HG02610 (cell line): ENCODE results near the gene THOP1.
"Not testable (repeated sequence)": the region's sequence is repeated elsewhere in the genome, so short reads cannot be mapped to it uniquely, and the experiment has no call there.

ENCODE experiments used
- ATAC-seq: cut with Tn5 transposase; IDR thresholded peaks from one replicate; pipeline ENCODE4 v1.9.1; 2021; ENCODE audit warnings: mild to moderate bottlenecking, moderate library complexity; ENCODE audit not compliant: unreplicated experiment

Gene THOP1

DNA sequence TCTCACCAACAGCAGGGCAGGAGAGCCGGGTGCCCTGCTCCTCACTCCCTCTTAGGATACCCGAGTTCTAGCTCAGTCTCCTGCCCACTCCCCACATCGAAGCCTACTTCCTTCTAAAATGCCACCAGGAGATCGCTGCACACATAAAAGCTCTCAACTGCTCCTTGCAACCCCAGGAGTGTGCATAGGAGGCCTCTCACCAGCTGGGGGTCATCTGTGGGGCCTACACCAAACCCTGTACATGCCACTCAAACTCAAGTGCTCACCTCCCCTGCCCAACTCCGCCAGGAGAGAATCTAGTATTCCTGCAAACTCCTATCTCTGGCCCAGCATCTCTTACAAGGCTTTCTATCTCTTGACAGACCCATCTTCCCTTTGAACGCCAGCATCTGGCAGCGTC lies 5.0 kb upstream of the THOP1 start:
- ATAC-seq: no peak

DNA sequence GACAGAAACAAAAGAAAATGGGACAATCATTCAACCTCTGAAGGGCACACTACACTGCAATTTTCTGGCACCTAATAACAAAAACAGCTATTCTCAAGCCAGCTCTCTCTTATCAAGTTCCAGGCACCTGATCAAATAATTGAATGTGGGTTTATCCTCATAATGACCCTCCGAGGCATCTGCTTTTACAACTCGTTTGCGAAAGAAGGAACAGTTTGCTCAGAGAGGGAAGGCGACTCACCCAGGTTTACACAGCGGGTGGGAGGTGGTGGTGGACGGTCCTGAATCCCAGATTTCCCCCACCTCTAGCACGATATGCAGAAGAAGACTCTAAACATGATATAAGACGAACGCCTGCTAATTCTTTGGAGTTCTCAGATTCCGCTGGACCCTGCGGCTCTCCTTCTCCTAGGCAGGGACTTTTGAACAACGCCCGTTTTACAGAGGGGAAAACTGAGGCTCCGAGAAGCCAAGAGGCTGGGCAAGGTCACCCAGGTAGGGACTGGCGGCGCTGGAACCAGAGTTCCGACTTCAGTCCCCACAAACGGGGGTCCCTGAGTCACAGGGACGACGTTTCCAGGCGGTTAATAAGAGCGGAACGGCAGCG lies 2.9 kb upstream of the THOP1 start:
- no peak for ATAC-seq

GRCh38 chr19:2782936-2783780 lies 2.1 kb upstream of the THOP1 start, which contains the start of gene SGTA:
TSS of gene SGTA (minus strand) at chr19:2783273. CDS start at chr19:2769068, 14,205 bp downstream.
- peak; percentile 75 for ATAC-seq

DNA sequence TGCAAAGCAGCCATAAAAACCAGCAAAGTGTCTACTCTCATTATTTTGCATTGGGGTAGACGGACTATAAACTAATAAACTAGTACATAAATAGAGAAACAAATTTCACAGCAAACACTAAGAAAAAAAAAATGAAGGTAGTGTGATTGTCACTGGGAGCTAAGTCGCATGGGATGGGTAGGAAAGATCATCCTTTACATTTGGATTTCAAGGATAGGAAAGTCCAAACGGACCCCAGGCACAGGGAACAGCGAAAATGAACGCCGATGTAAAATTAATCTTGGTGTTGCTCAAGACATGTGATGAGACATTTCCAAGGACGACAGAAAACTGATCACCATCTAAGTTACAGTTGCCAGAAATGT lies 1.5 kb upstream of the THOP1 start:
- no peak for ATAC-seq

DNA sequence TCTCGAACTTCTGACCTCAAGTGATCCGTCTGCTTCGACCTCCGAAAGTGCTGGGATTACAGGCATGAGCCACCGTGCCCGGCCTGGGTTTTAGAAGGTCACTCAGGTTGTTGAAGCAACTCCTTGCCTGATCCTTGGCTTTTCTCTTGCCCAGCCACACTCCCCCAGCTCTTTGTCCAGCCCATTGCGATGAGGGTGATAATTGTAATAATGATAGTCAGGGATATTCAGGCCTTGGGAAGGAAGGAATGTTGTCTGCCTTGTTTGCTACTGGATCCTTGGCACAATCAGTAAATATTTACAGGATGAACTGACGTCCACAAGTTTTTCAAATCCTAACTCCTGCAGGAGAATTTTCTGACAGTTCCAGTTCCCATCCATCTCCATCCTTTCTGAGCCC lies 1.8 kb downstream of the THOP1 start:
- no peak for ATAC-seq

- ATAC-seq: no peak
These were observed 2.9 kb downstream of the THOP1 start for GRCh38 chr19:2788237-2788636.

- no peak for ATAC-seq
These were observed 4.9 kb downstream of the THOP1 start for GRCh38 chr19:2790194-2790556.

DNA sequence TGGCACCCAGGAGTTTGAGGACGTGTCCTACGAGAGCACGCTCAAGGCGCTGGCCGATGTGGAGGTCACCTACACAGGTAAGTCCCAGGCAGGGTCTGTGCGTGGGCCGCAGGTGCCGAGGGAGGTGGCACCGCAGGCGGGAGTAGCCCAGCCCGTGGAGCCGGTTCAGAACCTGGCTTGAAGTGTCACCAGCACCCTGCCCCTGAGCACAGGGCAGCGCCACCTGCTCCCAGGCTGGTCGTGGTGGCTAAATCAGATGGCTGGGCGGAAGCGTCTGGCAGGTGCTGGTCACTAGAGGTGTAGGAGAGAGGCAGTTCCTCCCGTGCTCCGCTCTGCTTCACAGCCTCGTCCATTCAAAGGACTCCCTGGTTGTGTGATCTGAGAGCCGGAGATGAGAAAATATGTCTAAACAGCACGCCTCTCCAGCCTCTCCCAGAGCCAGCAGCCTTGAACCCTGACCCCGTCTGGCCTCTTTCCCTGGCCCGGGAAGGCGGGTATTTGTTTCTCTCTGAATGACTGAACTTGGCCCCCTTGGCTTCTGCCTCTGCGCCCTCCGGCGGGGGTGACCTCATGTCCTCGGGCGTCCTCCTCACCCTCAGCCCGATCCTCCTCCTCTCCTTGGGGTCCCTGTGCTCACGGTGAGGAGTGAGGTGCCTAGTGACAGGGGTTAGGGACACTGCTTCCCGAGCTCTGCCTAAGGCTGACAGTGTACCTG lies 5.4 kb downstream of the THOP1 start:
- ATAC-seq: no peak

DNA sequence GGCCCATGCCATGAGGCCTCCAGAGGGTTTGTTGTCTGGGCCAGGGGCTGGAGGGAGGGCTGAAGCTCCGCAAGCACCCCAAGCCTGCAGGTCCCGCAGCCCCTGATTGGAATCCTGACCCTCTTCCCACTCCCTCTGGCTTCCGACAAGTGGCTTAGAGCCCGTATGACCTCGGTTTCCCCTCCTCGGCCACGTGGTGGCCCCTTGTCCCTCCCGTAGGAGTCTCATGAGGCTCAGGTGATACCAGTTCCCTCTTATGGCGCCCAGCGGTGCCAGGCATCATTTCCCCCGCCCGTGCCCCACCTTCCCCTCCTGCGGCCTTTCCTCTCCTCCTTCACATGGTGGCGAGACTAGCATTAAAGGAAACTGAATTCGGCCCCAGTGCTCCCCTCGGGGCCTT lies 6.1 kb downstream of the THOP1 start:
- no peak for ATAC-seq

GRCh38 chr19:2791876-2792275 lies 6.6 kb downstream of the THOP1 start:
- no peak for ATAC-seq

DNA sequence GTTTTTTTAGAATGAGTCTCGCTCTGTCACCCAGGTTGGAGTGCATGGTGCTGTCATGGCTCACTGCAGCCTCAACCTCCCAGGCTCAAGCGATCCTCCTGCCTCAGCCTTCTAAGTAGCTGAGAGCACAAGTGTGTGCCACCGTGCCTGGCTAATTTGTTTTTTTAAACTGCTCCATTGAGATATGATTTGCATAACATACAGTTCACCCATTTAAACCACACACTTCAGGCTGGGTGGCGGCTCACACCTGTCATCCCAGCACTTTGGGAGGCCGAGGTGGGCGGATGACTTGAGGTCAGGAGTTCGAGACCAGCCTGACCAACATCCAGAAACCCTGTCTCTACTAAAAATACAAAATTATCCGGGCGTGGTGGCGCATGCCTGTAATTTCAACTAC lies 7.4 kb downstream of the THOP1 start:
- ATAC-seq: not testable (repeated sequence)

- ATAC-seq: no peak
These were observed 7.8 kb downstream of the THOP1 start for GRCh38 chr19:2793126-2793525.

GRCh38 chr19:2793577-2793976 lies 8.3 kb downstream of the THOP1 start:
- no peak for ATAC-seq

GRCh38 chr19:2795827-2796658 lies 10.7 kb downstream of the THOP1 start:
- no peak for ATAC-seq

GRCh38 chr19:2796659-2797266 lies 11.5 kb downstream of the THOP1 start:
- ATAC-seq: no peak

DNA sequence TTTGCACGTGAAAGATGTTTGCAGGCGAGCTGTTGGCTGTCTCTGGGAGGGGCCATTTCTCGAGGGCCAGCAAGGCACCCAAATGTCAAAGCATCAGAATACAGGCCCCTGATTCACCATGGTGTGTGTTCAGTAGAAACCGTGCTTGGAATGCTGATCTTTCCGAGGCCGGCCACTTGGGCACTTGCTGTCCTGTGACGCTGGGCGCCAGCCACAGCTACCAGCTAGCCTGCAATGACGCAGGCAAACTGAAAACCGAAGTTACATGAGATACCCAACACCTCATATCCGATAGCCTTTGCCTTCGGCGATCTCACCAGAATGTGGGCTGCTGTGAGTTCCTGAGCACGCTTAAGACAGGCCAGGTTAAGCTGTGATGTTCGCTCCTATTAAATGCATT lies 12.0 kb downstream of the THOP1 start:
- no peak for ATAC-seq

- ATAC-seq: no peak
These were observed 12.9 kb downstream of the THOP1 start for GRCh38 chr19:2798158-2798685.

- ATAC-seq: no peak
These were observed 13.4 kb downstream of the THOP1 start for GRCh38 chr19:2798733-2799132.

DNA sequence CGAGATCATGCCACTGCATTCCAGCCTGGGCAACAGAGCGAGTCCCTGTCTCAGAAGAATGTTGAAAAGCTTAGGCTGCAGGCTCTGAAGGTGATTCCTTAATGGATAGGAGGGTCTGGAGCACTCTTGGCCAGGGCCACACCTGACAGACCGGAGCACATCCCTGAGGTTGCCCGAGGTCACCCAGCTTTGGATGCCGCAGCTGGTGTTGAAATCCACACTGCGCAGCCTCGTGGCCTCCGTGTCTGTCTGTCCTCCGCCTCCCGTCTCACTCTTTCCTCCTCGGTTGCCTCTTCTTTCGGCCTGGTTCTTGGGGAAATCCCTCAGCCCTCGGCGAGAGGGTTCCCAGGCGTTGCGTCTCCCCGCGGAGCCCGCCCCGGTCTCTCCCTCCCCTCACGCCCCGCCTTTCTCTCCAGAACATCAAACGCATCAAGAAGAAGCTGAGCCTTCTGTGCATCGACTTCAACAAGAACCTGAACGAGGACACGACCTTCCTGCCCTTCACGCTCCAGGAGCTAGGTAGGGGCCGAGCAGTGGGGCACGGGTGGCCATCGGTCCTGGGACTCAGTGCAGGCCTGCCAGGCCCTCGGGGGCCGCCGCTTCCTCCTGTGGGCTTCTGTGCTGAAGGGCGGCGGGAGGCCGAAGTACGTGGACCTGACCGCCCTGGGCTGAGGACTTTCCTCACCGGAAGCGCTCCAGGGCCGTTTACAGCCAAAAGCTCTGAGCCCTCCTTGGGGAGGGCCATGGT lies 14.1 kb downstream of the THOP1 start:
- no peak for ATAC-seq

GRCh38 chr19:2800506-2800905 lies 15.2 kb downstream of the THOP1 start:
- ATAC-seq: no peak
